HG03520 (cell line): Measurements from ENCODE around the gene ARHGEF37.

Experiments
- ATAC-seq: cut with Tn5 transposase; IDR thresholded peaks from one replicate; pipeline ENCODE4 v1.9.1; 2021; ENCODE audit warnings: mild to moderate bottlenecking, moderate library complexity; ENCODE audit not compliant: unreplicated experiment

The ARHGEF37 gene

DNA sequence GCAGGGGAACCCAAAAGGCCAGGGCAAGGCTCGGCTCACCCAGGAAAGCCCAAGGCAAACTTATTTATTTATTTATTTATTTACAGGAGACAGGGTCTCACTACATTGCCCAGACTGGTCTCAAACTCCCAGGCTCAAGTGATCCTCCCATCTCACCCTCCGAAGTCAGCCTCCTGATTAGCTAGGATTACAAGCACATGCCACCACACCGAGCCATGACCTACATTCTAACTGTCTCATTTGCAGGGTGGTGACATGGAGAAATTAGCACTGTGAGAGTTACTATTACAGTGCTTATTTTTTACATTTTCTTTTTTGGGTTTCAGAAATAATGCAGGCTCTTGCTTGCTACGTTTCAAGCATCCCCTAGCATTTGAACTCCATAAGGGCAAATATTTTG, 18.1 kb downstream of the ARHGEF37 start:
- ATAC-seq, result no peak

- no peak for ATAC-seq
Measured at GRCh38 chr5:149600932-149601331, 19.6 kb downstream of the ARHGEF37 start.

GRCh38 chr5:149603210-149603609, 21.9 kb downstream of the ARHGEF37 start:
- no peak for ATAC-seq

- no peak for ATAC-seq
Measured at GRCh38 chr5:149603920-149604319, 22.6 kb downstream of the ARHGEF37 start.

GRCh38 chr5:149604321-149604720, 23.0 kb downstream of the ARHGEF37 start:
- no peak for ATAC-seq

DNA sequence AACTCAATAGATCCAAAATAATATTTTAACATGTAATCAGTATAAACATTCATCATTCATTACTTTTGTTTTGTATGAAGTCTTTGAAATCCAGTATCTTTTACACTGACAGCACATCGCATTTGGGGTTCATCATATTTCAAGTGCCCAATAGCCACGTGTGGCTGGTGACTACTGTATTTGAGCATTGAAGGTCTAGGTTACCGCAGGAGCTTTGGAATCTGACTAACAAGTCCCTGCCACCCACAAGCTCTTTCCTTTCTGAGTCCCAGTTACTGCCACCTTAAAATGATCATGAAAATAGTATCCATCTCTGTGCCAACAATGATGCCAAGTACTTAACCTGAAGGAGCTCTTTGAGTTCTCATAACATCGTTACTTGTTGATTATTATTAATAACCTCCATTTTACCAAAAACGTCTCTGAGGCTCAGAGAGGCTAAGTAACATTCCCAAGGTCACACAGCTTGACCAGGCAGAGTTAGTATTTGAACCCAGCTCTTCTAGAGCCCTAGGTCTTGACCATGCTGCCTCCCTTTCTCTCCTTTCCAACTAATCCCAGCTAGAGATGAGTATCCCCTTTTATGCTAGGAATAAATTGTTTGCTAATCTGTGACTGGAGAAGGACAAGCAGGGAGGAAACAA, 24.2 kb downstream of the ARHGEF37 start:
- ATAC-seq, result no peak

- ATAC-seq, result peak; percentile 91
Measured at GRCh38 chr5:149605998-149606724, 24.9 kb downstream of the ARHGEF37 start.

DNA sequence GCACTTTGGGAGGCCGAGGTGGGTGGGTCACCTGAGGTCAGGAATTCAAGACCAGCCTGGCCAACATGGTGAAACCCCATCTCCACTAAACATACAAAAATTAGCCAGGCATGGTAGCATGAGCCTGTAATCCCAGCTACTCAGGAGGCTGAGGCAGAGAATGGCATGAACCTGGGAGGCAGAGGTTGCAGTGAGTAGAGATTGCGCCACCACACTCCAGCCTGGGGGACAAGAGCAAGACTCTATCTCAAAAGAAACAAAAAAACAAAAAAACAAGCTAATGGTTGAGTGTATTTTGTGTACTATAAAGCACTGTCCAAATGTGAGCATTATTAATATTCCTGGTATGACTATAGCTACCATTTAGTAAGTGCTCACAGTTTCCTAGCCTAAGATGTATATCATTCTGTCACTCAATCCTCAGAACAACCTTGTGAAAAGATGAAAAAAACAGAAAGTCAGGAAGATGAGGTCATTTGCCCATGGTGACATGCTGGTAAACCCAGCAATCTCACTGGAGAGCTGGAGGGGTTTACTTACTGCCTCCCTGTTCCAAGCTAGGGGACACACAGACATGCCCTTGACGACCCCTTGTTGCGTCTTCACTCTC, 27.7 kb downstream of the ARHGEF37 start:
- no peak for ATAC-seq

DNA sequence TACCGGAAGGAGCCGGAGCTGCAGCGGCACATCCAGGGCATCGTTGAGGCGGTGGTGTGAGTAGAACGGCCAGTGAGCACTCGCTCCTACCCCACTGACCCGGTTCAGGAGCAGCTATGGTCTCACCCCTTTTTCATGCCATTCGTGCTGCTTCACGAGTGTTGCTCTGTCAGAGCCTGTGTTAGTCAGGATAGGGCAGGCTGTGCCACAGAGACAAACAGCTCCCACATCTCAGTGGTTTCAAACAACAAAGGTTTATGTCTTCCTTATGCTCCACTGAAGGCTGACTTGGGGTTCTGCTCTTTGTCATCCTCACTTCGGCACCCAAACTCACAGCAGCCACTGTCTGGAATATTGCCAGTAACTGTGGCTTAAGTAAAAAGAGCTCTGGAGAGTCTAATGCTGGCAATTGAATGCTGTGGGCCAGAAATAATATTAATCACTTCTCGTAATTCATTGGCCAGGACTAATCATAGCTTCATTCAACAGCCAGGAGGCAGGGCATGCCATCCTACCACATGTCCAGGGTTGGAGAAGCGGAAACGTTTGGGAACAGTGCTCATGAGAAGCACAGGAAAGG, 28.4 kb downstream of the ARHGEF37 start:
- no peak for ATAC-seq

DNA sequence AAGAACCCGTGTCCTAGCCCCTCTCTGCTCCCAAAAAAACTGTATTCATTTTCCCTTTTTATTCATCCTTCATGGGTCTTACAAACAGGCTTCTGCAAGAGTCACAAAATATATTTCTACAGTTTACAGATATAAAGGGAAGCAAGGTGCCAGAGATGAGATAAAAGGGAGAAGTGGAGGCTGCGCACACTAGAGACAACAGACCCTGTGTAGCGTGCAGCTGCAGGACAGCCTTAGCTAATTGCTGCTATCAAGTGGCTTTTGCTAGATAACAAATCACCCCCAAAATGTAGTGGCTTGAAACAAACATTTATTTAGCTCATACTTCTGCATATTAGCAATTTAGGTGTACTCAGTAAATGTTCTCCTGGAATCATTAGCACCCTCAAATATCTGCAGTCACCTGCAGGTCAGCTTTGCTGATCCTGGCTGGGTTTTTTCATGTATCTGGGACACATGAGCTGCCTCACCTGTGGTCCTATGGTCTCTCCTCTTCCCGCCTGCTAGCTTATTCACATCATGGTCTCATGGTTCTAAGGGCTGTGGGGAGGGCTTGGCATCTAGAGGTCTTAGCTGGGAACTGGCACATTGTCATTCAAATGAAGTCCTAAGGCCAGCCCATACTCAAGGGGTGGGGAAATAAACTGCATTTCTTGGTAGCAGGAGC, 29.4 kb downstream of the ARHGEF37 start:
- no peak for ATAC-seq

GRCh38 chr5:149611326-149611725, 30.0 kb downstream of the ARHGEF37 start:
- ATAC-seq, result no peak

GRCh38 chr5:149614034-149614907, 33.0 kb downstream of the ARHGEF37 start:
- ATAC-seq, result no peak

- no peak for ATAC-seq
Measured at GRCh38 chr5:149615976-149616375, 34.7 kb downstream of the ARHGEF37 start.

GRCh38 chr5:149616727-149617285, 35.5 kb downstream of the ARHGEF37 start:
- peak; percentile 74 for ATAC-seq

- no peak for ATAC-seq
Measured at GRCh38 chr5:149617760-149618306, 36.5 kb downstream of the ARHGEF37 start.

GRCh38 chr5:149618581-149619248, 37.4 kb downstream of the ARHGEF37 start:
- peak; percentile 52 for ATAC-seq

DNA sequence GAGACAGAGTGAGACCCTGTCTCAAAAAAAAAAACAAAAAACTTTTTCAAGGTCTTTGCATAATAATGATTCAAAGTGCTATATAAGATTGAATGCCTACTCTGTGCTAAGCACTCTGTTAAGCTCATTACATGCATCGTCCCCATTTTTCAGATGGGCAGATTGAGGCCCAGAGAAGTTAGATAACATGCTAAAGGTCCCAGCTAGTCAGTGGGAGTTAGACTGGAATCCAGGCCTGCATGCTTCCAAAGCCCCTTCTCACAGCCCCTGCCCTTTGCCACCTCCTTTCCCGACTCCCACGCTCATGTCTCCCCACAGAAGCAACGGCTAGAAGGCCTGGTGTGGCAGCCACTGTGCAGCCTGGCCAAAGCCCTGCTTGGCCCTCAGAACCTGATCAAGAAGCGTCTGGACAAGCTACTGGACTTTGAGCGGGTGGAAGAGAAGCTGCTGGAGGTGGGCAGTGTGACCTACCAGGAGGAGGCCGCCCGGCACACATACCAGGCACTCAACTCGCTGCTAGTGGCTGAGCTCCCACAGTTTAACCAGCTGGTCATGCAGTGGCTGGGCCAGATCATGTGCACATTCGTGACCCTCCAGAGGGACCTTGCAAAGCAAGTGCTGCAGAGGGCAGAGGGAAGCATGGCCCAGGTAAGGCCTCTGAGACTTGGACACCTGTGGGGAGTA, 40.3 kb downstream of the ARHGEF37 start:
- ATAC-seq, result no peak

- no peak for ATAC-seq
Measured at GRCh38 chr5:149622466-149622865, 41.2 kb downstream of the ARHGEF37 start.

- ATAC-seq, result no peak
Measured at GRCh38 chr5:149623473-149623872, 42.2 kb downstream of the ARHGEF37 start.
